Fibroblast of lung (primary cell): Measurements from ENCODE around the gene BEND7.
"Not testable (repeated sequence)": the region's sequence is repeated elsewhere in the genome, so short reads cannot be mapped to it uniquely, and the experiment has no call there.

ENCODE experiments used
- CTCF ChIP-seq, 2 donors: IDR thresholded peaks in 1 of 2; conservative IDR thresholded peaks in 1 of 2; 1 replicate in 1 of 2; 2 replicates in 1 of 2; pipeline ENCODE4 v1.5.1; 2011 to 2012; ENCODE audit warnings: low read length in 2 of 2, control low read depth in 1 of 2, inconsistent platforms in 1 of 2, low read depth in 1 of 2, mild to moderate bottlenecking in 1 of 2
- EZH2 ChIP-seq: IDR thresholded peaks from 2 replicates; pipeline ENCODE4 v1.5.1; 2012; ENCODE audit warnings: low read length, control low read depth, mild to moderate bottlenecking; ENCODE audit errors: missing control alignments

GRCh38 chr10:13403426-13403825 lies 125.4 kb downstream of the BEND7 start:
- not testable (repeated sequence) for TF ChIP-seq EZH2; CTCF (conservative IDR thresholded peaks at IDR 0.05 in 1 of 2, IDR thresholded peaks at IDR 0.05 in 1 of 2; ENCODE audit: low read depth in 1 of 2, low read length in 2 of 2)
